Large intestine (tissue), 3 donors: ENCODE data around the gene ZDHHC1. TPM values are rescaled to one million over a fixed set of nuclear protein-coding genes. Genes with fewer than 3 reads are reported as not detected.

Experiments used
- DNase-seq, 2 donors: peaks; one replicate each; pipeline versions ENCODE4 v3.0.0 to v3.0.0-alpha.2; 2013
- H3K27ac ChIP-seq: one replicate; pipeline ENCODE4 v1.5.1; 2013; ENCODE audit warnings: low read length
- H3K27me3 ChIP-seq: 2 replicates; pipeline ENCODE4 v1.6.1; 2013; ENCODE audit warnings: low read length; ENCODE audit not compliant: control insufficient read depth, insufficient read depth
- H3K36me3 ChIP-seq: 2 replicates; pipeline ENCODE4 v1.6.1; 2013; ENCODE audit warnings: low read length; ENCODE audit not compliant: control insufficient read depth, insufficient read depth
- H3K4me1 ChIP-seq: one replicate; pipeline ENCODE4 v1.6.1; 2013; ENCODE audit warnings: low read length; ENCODE audit not compliant: control insufficient read depth, insufficient read depth
- H3K4me3 ChIP-seq: one replicate; pipeline ENCODE4 v1.5.1; 2013; ENCODE audit warnings: low read length
- H3K9me3 ChIP-seq: one replicate; pipeline ENCODE4 v1.6.1; 2013; ENCODE audit warnings: mild to moderate bottlenecking, low read depth, low read length, moderate library complexity; ENCODE audit not compliant: control insufficient read depth
- WGBS: methylation state at CpG from one replicate; pipeline ENCODE4 v1.1.5; 2013; ENCODE audit warnings: low lambda C conversion rate; ENCODE audit not compliant: insufficient coverage; 5-methylcytosine and 5-hydroxymethylcytosine counted together
- polyA plus RNA-seq: library from polyadenylated mRNA; unstranded; fragments of 120-200 nt; gene quantifications from one replicate; pipeline ENCODE4 v1.2.1, GENCODE V29; 2013

The ZDHHC1 gene
- polyA plus RNA-seq, 1 donor, result 6.9 TPM

DNA sequence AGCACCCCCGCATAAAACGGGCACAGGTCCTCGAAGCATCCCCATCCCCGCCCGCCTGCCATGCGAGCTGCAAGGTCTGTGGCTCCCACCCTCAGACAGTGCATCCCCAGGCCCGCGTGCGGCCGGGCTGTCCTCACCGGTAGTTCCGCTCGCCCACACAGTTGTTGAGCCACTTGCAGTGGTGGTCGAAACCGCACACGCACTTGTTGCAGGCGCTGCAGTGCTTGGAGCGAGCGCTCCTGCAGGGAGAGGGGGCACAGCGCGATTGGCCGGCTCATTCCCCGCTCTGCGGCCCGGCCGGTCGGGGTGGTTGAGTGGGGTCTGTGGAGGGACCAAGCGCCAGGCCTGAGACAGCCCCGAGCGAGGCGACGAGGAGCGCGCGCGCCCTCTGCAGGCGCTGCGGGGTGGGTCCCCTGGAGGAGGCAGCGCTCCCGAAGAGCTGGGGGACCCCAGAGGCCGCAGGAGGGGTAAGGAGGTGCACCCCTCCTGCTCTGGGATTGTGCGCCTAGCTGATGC, 17.0 kb downstream of the ZDHHC1 start:
- H3K27ac ChIP-seq, result no peak overlapping the region
- no peaks in the 10 kb centered on the region for H3K36me3 ChIP-seq
- DNase-seq, result peak in 1 of 2 donors; percentile 53
- H3K27me3 ChIP-seq, result peaks cover 5% of the 10 kb centered on the region
- peaks cover 49% of the 10 kb centered on the region for H3K4me1 ChIP-seq
- H3K4me3 ChIP-seq, result no peak overlapping the region
- 0% methylated on average over 1 of the region's 42 CpGs for WGBS
- H3K9me3 ChIP-seq, result peaks cover 4% of the 10 kb centered on the region

DNA sequence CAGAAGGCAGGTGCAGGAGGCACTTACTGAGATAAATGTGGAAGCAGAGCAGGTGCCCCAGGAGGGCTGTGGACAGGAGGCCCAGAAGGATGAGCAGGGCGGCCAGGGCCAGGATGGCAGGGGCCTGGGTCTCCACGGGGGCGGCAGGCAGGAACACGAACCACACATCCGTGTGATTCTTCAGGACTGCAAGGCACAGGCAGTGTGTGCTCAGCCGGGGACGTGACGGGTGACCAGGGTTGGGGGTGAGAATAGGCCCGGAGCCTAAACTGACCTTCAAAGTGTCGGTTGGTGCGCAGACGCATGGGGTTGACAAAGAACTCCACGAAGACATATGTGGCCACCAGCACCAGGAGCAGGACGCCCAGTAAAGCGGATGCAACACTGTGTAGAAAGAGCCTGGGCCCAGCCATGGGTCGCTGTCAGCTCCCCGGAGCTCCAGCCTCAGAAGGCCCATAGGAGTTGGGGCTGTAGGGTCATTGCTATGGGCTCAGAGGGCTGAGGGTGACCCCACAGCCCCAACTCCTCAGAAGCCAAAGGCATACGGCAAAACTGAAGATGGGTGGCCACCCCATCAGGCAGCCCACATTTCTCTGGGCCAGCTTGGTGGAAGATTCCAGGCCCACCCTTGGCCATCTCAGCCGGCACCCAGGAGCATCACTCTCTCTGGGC, 17.6 kb downstream of the ZDHHC1 start:
- H3K27me3 ChIP-seq, result peaks cover 11% of the 10 kb centered on the region
- no peak overlapping the region for H3K4me3 ChIP-seq
- H3K4me1 ChIP-seq, result peaks cover 49% of the 10 kb centered on the region
- WGBS, result no CpG with 5 or more reads among the region's 19 CpGs
- DNase-seq, result no peak
- H3K27ac ChIP-seq, result no peak overlapping the region
- H3K36me3 ChIP-seq, result no peaks in the 10 kb centered on the region
- peaks cover 4% of the 10 kb centered on the region for H3K9me3 ChIP-seq

DNA sequence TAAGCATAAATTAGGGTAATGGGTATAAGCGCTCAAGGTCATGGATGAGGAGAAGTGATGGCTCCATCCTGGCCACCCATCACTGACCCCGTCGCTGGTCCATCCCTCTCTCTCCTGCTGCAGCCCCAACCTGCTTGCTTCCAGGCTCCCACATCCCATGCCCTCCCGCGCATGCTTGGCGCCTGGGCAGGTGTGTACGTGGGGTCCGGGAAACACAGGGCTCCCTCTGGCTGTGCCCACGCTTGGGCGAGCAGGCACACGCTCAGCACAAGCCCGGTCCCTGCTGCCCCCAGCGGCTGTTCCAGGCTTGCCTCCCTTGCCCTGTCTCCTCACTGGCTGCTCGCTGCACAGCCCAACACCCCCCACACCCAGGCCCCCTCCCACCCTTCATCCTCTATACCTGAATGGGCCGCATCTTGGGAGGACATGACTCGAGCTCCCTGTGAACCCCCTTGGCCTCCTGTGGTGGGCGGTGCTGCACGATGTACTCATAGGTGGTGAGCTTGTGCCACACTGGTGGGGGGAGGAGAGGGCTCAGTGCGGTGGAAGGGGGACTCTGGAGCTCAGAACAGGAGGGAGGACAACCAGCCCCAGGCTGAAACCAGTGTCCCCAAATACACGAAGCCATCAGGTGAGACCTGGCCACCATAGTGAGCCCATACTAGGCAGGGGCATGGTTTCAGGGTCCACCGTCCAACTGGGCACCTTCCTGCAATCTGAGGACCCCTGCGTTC, 18.3 kb downstream of the ZDHHC1 start:
- Histone ChIP-seq H3K9me3 (peaks cover 4% of the 10 kb centered on the region), H3K4me1 (peaks cover 48% of the 10 kb centered on the region), H3K27ac (no peak overlapping the region), H3K36me3 (no peaks in the 10 kb centered on the region), H3K27me3 (peaks cover 11% of the 10 kb centered on the region), H3K4me3 (no peak overlapping the region)
- no peak for DNase-seq
- WGBS, result no CpG with 5 or more reads among the region's 22 CpGs

DNA sequence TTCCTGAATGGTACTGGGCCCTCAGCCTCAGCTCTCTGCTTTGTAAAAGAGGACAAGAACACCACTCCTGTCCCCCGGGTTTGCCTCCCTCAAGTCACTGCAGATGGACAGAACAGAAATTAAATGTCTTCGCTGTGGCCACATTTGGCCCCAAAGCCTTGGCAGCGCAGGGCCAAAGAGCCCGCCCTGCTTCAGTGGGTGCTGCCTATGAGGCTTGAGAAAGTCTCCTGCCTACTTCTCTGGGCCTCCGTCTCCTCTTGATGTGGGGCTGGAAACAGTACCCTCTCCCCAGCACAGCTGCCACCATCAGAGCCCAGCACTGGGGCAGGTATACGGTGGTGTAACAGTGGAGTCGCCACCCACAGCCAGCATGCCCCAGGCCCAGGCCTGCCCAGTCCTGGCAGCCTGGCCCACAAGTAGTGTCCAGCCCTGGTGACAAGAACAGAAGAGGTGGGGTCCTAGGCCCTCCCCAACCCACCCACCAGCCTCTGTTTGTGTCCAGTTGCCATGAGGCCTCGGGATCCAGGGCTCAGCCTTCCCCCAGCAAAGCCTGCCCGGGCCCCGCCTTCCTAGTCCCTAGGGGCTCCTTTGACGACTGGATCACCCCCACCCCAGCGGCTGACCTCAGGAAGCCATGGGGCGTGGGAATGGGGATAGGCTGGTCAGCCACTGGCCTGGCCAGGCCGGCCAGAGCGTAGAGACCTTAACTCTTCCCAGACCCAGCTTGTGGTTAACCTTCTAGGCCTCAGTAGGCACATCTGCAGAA, 19.1 kb downstream of the ZDHHC1 start:
- H3K4me1 ChIP-seq, result peaks cover 55% of the 10 kb centered on the region
- H3K9me3 ChIP-seq, result peaks cover 4% of the 10 kb centered on the region
- no peaks in the 10 kb centered on the region for H3K36me3 ChIP-seq
- no peak overlapping the region for H3K4me3 ChIP-seq
- peak overlapping the region; percentile 62 for H3K27ac ChIP-seq
- H3K27me3 ChIP-seq, result peaks cover 11% of the 10 kb centered on the region
- 60% methylated on average over 1 of the region's 15 CpGs for WGBS
- DNase-seq, result no peak

DNA sequence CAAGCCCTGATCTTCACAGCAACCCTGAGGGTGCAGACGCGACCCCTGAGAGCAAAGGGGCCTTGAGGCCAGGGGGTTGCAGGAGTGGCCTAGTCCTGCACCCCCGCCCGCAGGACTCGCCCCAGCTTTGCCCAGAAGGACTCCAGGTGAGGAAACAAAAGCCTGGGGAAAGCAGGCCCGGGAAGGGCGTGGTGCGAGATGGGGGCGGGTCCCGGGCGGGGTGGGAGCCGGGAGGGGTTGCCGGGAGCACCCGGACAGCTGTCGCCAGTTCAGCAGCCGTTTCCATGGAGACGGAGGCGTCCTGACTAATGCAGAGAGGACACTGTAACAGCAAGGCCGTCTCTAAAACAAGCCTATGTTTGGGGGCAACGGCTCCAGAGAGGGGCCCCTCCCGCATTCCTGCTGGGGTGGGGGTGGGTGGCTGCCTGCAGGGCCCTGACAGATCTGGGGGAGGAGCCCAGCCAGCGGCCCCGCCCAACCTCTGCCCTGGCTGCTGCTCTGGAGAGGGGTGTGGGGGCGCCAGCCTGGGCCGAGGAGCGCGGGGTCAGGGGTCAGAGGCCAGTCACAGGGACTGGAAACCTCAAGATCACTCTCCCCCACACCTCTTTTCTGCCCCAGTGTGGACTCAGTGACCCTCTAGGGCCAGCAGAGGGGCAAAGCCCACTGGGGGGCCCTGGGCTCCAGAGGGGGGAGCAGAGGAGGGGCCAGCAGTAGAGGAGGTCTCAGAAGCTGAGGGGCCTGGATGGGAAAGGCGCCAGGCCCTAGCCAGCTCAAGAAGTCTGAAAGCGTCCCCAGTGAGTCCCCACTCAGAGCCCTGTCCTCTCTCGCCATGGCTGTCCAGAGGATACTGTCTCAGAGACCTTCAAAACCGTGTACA, 19.9 kb downstream of the ZDHHC1 start:
- DNase-seq, result peak; percentile 94 to 96
- Histone ChIP-seq H3K9me3 (peaks cover 4% of the 10 kb centered on the region), H3K36me3 (no peaks in the 10 kb centered on the region), H3K4me1 (peaks cover 59% of the 10 kb centered on the region), H3K27ac (peak overlapping the region; percentile 62), H3K4me3 (no peak overlapping the region), H3K27me3 (peaks cover 11% of the 10 kb centered on the region)
- WGBS, result 10% methylated on average over 2 of the region's 31 CpGs

DNA sequence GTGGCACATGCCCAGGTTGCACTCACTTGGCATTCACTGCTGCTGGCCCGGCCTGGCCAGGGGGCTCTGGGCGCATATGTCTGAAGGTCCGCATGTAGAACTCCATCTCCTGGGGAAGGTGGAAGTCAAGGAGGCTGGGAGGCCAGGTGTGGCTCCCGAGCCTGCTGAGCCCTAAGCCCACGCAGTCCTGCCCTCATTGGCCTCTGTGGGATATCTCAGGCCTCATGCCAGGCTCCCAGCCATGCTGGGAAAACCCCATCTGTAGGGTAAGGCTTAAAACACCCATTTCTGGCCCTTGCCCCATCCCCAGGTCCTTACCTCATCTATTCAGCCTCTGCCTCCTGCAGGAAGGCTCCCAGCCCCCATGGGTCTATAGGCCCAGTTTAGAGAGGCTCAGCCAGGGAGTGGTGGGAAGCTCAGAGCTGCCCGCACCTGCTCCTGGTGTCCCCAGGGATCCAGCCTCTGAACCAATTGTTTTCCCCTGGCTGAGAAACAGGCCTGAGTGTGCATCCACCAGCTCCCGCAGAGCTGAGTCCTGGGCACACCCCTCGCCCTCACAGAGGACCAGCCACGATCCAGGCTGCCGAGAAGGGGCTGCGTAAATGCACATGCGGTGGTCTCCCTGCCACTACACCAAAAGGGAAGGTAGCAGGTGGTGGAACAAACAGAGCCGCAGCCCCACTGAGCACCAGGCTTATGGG, 20.7 kb downstream of the ZDHHC1 start:
- peaks cover 3% of the 10 kb centered on the region for H3K36me3 ChIP-seq
- H3K27ac ChIP-seq, result peak overlapping the region; percentile 7
- DNase-seq, result peak in 1 of 2 donors; percentile 30
- H3K4me1 ChIP-seq, result peaks cover 59% of the 10 kb centered on the region
- H3K27me3 ChIP-seq, result peaks cover 11% of the 10 kb centered on the region
- peaks cover 4% of the 10 kb centered on the region for H3K9me3 ChIP-seq
- H3K4me3 ChIP-seq, result no peak overlapping the region
- 80% methylated on average over 1 of the region's 13 CpGs for WGBS

DNA sequence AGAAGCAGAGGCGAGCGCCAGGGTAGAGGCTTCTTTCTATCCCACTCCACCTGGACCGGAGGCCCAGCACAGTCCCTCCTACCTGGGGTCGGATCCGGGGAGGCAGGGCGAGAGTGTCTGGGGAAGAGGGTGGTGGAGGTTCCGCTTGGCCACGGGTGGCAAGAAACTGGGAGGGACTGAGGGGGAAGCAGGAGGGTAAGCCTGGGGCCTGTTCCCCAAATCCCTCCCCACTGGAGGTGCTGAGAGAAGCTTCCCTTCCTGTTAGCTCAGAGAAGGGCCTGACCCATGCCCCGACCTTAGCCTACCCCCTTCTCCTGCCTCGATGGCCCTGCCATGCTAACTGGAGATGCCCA, 21.2 kb downstream of the ZDHHC1 start:
- Histone ChIP-seq H3K36me3 (peaks cover 3% of the 10 kb centered on the region), H3K4me1 (peaks cover 59% of the 10 kb centered on the region), H3K4me3 (no peak overlapping the region), H3K27me3 (peaks cover 11% of the 10 kb centered on the region), H3K9me3 (peaks cover 4% of the 10 kb centered on the region), H3K27ac (no peak overlapping the region)
- no peak for DNase-seq
- WGBS, result no CpG with 5 or more reads among the region's 10 CpGs

DNA sequence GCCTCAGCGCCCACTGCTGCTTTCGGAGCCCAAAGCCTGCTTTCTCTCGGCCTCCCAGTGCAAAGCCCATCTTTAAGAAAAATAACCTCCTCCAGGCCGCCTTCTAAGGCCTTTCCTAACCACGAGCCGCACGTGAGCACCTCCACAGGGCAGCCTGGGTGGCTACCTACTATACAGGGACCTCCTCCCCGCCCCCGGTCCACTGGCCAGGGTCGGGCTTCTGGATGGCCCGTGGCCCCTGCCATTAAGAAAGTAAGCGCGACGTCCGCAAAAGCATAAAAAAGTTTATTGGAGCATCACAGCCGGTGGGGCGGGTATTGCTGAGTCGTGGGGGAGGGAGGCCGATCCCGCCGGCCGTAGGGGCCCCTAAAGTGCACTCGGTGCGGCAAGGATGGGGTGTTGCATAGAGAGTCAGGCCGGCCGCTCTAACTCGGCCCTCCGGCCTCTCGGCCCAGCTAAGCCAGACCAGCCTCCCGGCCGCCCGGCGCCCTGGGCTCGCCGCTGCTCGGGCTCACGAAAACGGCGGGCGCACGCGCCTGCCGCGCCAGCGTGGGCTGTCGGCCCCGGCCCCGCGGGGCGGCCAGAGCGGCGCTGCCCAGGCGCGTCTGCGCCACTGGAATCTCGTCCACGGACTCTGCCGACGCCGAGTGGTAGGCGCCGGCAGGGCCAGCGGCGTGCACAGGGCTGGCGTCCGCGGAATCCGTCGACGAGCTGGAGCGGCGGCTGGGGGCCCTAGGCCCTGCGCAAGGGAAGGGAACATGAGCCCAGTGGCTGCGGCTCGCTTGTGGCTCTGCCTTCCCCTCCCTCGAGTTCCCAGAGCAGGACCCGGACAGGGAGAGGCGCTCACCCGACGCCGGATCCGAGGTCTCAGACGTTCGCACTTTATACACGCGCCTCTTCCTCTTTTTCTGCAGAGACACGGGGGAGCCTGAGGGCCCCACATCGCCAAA, 21.8 kb downstream of the ZDHHC1 start:
- Histone ChIP-seq H3K36me3 (peaks cover 3% of the 10 kb centered on the region), H3K27ac (peak overlapping the region; percentile 44), H3K4me3 (peak overlapping the region; percentile 52), H3K27me3 (peaks cover 11% of the 10 kb centered on the region), H3K4me1 (peaks cover 56% of the 10 kb centered on the region), H3K9me3 (peaks cover 4% of the 10 kb centered on the region)
- peak in 1 of 2 donors; percentile 14 for DNase-seq
- WGBS, result no CpG with 5 or more reads among the region's 88 CpGs

DNA sequence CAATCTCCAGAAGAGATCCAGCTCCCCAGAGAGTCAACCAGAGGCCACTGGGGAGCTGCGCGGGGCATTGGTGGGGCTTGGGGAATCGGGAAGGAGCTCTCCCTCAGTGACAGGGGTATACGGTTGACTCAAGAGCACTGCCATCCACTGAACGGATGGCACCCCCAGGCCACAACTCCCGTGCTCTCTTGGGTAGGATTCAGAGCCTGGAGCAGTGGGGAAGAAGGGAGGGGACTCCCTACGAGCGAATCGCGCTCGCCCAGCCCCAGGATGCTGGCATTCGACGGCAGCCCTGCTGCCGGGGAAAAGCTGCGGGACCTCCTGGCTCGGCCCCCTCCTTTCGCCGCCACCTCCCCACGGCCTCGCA, 22.5 kb downstream of the ZDHHC1 start:
- peak overlapping the region; percentile 44 for H3K27ac ChIP-seq
- peaks cover 6% of the 10 kb centered on the region for H3K36me3 ChIP-seq
- H3K27me3 ChIP-seq, result peaks cover 11% of the 10 kb centered on the region
- H3K9me3 ChIP-seq, result no peaks in the 10 kb centered on the region
- no CpG with 5 or more reads among the region's 20 CpGs for WGBS
- peaks cover 52% of the 10 kb centered on the region for H3K4me1 ChIP-seq
- no peak for DNase-seq
- H3K4me3 ChIP-seq, result peak overlapping the region; percentile 52
